Endothelial cell of umbilical vein (primary cell): ENCODE results near the gene FOXP1. TPM values are rescaled to one million over a fixed set of nuclear protein-coding genes. Genes with fewer than 3 reads are reported as not detected.

Experiments
- BruUV-seq: library from RNA; stranded (reverse); fragments of 400-500 nt; replicated peaks from 2 replicates; lab custom pipeline; 2021; lab: Mats Ljungman, UMichigan
- CTCF ChIA-PET: fragments of 300-600, 350-600 bp; sonication (Branson Sonifier 250); formaldehyde crosslinking; loops from one replicate; lab custom pipeline; 2021; ENCODE audit warnings: antibody characterized with exemption, inconsistent platforms; lab: Charles Lee
- POLR2A ChIA-PET: fragments of 300-600, 350-600 bp; sonication (Branson Sonifier 250); formaldehyde crosslinking; loops from one replicate; lab custom pipeline; 2021; ENCODE audit warnings: antibody characterized with exemption, inconsistent platforms; lab: Charles Lee
- DNase-seq: peaks from one replicate; pipeline ENCODE4 v3.0.0-alpha.2; 2011; ENCODE audit warnings: low read depth, low spot score
- FAIRE-seq: peaks from 2 replicates; lab custom pipeline; 2011; peaks lifted over from hg19 to GRCh38; lab: Jason Lieb, UNC
- H2AFZ ChIP-seq: 2 replicates; pipeline ENCODE4 v1.6.0; 2012; ENCODE audit warnings: low read depth, low read length, control low read depth, inconsistent platforms
- H3K27ac ChIP-seq: 2 replicates; pipeline ENCODE4 v1.5.1; 2011; ENCODE audit warnings: low read depth, mild to moderate bottlenecking, control low read depth, low read length, moderate library complexity; ENCODE audit not compliant: insufficient read depth
- H3K27me3 ChIP-seq, 2 experiments: 2 replicates each; pipeline versions ENCODE4 v1.6.0 to v1.6.1; 2011; ENCODE audit warnings: low read length in 2 of 2, mixed read lengths in 1 of 2; ENCODE audit not compliant: control insufficient read depth in 2 of 2, insufficient read depth in 2 of 2
- H3K36me3 ChIP-seq, 2 experiments: 2 replicates in 1 of 2; 3 replicates in 1 of 2; pipeline ENCODE4 v1.5.1; 2011; ENCODE audit warnings: low read length in 2 of 2, mild to moderate bottlenecking in 1 of 2, moderate library complexity in 1 of 2; ENCODE audit not compliant: control insufficient read depth in 2 of 2, insufficient read depth in 2 of 2; ENCODE audit errors: extremely low read depth in 1 of 2
- H3K4me1 ChIP-seq: 3 replicates; pipeline ENCODE4 v1.5.1; 2011; ENCODE audit warnings: mild to moderate bottlenecking, low read length; ENCODE audit not compliant: control insufficient read depth, insufficient read depth; ENCODE audit errors: extremely low read depth
- H3K4me2 ChIP-seq: 2 replicates; pipeline ENCODE4 v1.6.1; 2011; ENCODE audit warnings: low read length, control low read depth, mixed read lengths; ENCODE audit not compliant: insufficient read depth
- H3K4me3 ChIP-seq, 3 experiments: fragments of 200-600 bp in 1 of 3; sonication (generic), shearing (Covaris generic) in 1 of 3; replicated peaks in 1 of 3; 2 replicates each; pipeline ENCODE4 v1.5.1; 2011 to 2016; ENCODE audit warnings: control low read depth in 3 of 3, low read length in 3 of 3, mild to moderate bottlenecking in 2 of 3, inconsistent platforms in 1 of 3, low read depth in 1 of 3, moderate library complexity in 1 of 3; ENCODE audit not compliant: insufficient read depth in 1 of 3
- H3K79me2 ChIP-seq: 2 replicates; pipeline ENCODE4 v1.6.0; 2012; ENCODE audit warnings: low read length, inconsistent platforms; ENCODE audit not compliant: control insufficient read depth, insufficient read depth
- H3K9ac ChIP-seq: replicated peaks from 2 replicates; pipeline ENCODE3; 2011; ENCODE audit warnings: low read length, control low read depth; ENCODE audit not compliant: insufficient read depth; ENCODE audit errors: extremely low read depth
- H3K9me1 ChIP-seq: replicated peaks from 3 replicates; pipeline ENCODE4 v1.6.0; 2011; ENCODE audit warnings: mild to moderate bottlenecking, low read length; ENCODE audit not compliant: control insufficient read depth, insufficient read depth; ENCODE audit errors: extremely low read depth
- H3K9me3 ChIP-seq: replicated peaks from 2 replicates; pipeline ENCODE4 v1.5.1; 2012; ENCODE audit warnings: low read length, inconsistent platforms; ENCODE audit not compliant: control insufficient read depth, insufficient read depth
- H4K20me1 ChIP-seq: replicated peaks from 2 replicates; pipeline ENCODE3; 2011; ENCODE audit warnings: mild to moderate bottlenecking, low read length; ENCODE audit not compliant: control insufficient read depth, insufficient read depth; ENCODE audit errors: extremely low read depth
- EZH2 ChIP-seq: IDR thresholded peaks from 2 replicates; pipeline ENCODE4 v1.6.1; 2012; ENCODE audit warnings: borderline replicate concordance, low read depth, mild to moderate bottlenecking, moderate library complexity, low read length, inconsistent platforms; ENCODE audit not compliant: severe bottlenecking
- FOS ChIP-seq: IDR thresholded peaks from 2 replicates; pipeline ENCODE4 v1.6.1; 2011; ENCODE audit warnings: mild to moderate bottlenecking, low read length, moderate library complexity, borderline replicate concordance; ENCODE audit not compliant: insufficient read depth
- GATA2 ChIP-seq: IDR thresholded peaks from 2 replicates; pipeline ENCODE4 v1.7.0; 2011; ENCODE audit warnings: low read depth, mild to moderate bottlenecking, moderate library complexity, mixed read lengths, low read length; ENCODE audit not compliant: insufficient read length, insufficient read depth
- JUN ChIP-seq: IDR thresholded peaks from 2 replicates; pipeline ENCODE4 v1.6.1; 2011; ENCODE audit warnings: borderline replicate concordance, low read depth; ENCODE audit not compliant: insufficient read length, insufficient read depth
- MYC ChIP-seq: IDR thresholded peaks from one replicate; pipeline ENCODE4 v1.6.1; 2011; ENCODE audit warnings: mild to moderate bottlenecking, low read depth, low read length
- POLR2A ChIP-seq: IDR thresholded peaks from 2 replicates; pipeline ENCODE4 v1.6.1; 2012; ENCODE audit warnings: low read depth, mild to moderate bottlenecking, control low read depth, low read length
- POLR2AphosphoS5 ChIP-seq: IDR thresholded peaks from 2 replicates; pipeline ENCODE4 v1.6.1; 2012; ENCODE audit warnings: low read depth, mild to moderate bottlenecking, control low read depth, low read length, moderate library complexity; ENCODE audit not compliant: insufficient read depth
- dilution Hi-C: fragments of 300-500 bp; cut with MboI; formaldehyde crosslinking; loops from one replicate; pipeline ENCODE4 v1.15.0; 2019; ENCODE audit warnings: low sequenced_read_pairs; ENCODE audit not compliant: extremely low pct_ligation_motif_present
- intact Hi-C: fragments of 100-400 bp; cut with micrococcal nuclease; formaldehyde crosslinking; loops from one replicate; pipeline ENCODE4 v1.10.0; 2022
- polyA plus RNA-seq, 4 experiments: library from polyadenylated mRNA; depleted of rRNA in 3 of 4; stranded (reverse) in 3 of 4; unstranded in 1 of 4; fragments of >200 nt; gene quantifications; 2 replicates each; pipeline versions ENCODE4 v1.2.1 to v1.2.3, GENCODE V29; 2011 to 2012; ENCODE audit warnings: missing spikeins in 1 of 4
- total RNA-seq: library from RNA; stranded (reverse); gene quantifications from 2 replicates; pipeline ENCODE4 v1.2.3, GENCODE V29; 2021
- TF ChIP-seq, protein P1 (sequence below), 2 donors: IDR thresholded peaks; 1 replicate in 1 of 2; 2 replicates in 1 of 2; pipeline ENCODE4 v1.5.1; 2011; ENCODE audit warnings: low read length in 2 of 2, mild to moderate bottlenecking in 2 of 2, moderate library complexity in 2 of 2, control low read depth in 1 of 2, inconsistent platforms in 1 of 2, low read depth in 1 of 2; ENCODE audit not compliant: insufficient read depth in 1 of 2; ENCODE audit errors: extremely low read depth in 1 of 2
- TF ChIP-seq, protein P2 (sequence below): IDR thresholded peaks from 2 replicates; pipeline ENCODE4 v1.6.1; 2011; ENCODE audit not compliant: insufficient read depth, insufficient read length

The FOXP1 gene
- total and polyA plus RNA-seq, 2 donors (not counting 3 experiments of a cell fraction or from before 2014, with no cell fraction given): 41.0 to 107 TPM

- no peak for TF ChIP-seq POLR2AphosphoS5
- TF ChIP-seq POLR2A: no peak
- TF ChIP-seq, protein P1, sequence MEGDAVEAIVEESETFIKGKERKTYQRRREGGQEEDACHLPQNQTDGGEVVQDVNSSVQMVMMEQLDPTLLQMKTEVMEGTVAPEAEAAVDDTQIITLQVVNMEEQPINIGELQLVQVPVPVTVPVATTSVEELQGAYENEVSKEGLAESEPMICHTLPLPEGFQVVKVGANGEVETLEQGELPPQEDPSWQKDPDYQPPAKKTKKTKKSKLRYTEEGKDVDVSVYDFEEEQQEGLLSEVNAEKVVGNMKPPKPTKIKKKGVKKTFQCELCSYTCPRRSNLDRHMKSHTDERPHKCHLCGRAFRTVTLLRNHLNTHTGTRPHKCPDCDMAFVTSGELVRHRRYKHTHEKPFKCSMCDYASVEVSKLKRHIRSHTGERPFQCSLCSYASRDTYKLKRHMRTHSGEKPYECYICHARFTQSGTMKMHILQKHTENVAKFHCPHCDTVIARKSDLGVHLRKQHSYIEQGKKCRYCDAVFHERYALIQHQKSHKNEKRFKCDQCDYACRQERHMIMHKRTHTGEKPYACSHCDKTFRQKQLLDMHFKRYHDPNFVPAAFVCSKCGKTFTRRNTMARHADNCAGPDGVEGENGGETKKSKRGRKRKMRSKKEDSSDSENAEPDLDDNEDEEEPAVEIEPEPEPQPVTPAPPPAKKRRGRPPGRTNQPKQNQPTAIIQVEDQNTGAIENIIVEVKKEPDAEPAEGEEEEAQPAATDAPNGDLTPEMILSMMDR (IDR thresholded peaks at IDR 0.05; ENCODE audit: extremely low read depth in 1 of 2, insufficient read depth in 1 of 2, low read depth in 1 of 2, low read length in 2 of 2): no peak
- no peak for TF ChIP-seq EZH2
- TF ChIP-seq, protein P2, sequence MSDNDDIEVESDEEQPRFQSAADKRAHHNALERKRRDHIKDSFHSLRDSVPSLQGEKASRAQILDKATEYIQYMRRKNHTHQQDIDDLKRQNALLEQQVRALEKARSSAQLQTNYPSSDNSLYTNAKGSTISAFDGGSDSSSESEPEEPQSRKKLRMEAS: no peak
- no peak for TF ChIP-seq JUN
- TF ChIP-seq MYC: no peak
- no peak for TF ChIP-seq GATA2
- TF ChIP-seq FOS: no peak
- no peaks in the 10 kb centered on the region for H3K9me1 ChIP-seq
- no peaks in the 10 kb centered on the region for H3K9me3 ChIP-seq
- no peak overlapping the region for H3K4me2 ChIP-seq
- no peak overlapping the region for H3K4me3 ChIP-seq
- BruUV-seq: no TSS peak
- H4K20me1 ChIP-seq: no peaks in the 10 kb centered on the region
- ChIA-PET CTCF (interaction anchor here (0.9 to 1.3 kb wide), 3 partner anchors 32 to 131 kb away, joined by 3 to 4 read pairs (median 4); no protein-coding TSS in a partner anchor), POLR2A (no interaction called here)
- no peak overlapping the region for H3K9ac ChIP-seq
- dilution Hi-C loops: no loop called here
- H3K79me2 ChIP-seq: no peaks in the 10 kb centered on the region
- H2AFZ ChIP-seq: no peak overlapping the region
- FAIRE-seq (no peak), DNase-seq (no peak)
- intact Hi-C loops: loop anchor here (10.0 kb wide), 1 partner anchor 256 kb away; no protein-coding TSS in a partner anchor
- no peaks in the 10 kb centered on the region for H3K27me3 ChIP-seq
- H3K27ac ChIP-seq: no peak overlapping the region
- H3K36me3 ChIP-seq: no peaks in the 10 kb centered on the region
- peaks cover 4% of the 10 kb centered on the region for H3K4me1 ChIP-seq
These were observed 445.1 kb downstream of the FOXP1 start for GRCh38 chr3:71138410-71138809.
